Measurements from ENCODE around the gene TACC2.

TACC2 gene

GRCh38 chr10:122033224-122033926 lies 44.4 kb downstream of the TACC2 start:
- no peak for DNase-seq

DNA sequence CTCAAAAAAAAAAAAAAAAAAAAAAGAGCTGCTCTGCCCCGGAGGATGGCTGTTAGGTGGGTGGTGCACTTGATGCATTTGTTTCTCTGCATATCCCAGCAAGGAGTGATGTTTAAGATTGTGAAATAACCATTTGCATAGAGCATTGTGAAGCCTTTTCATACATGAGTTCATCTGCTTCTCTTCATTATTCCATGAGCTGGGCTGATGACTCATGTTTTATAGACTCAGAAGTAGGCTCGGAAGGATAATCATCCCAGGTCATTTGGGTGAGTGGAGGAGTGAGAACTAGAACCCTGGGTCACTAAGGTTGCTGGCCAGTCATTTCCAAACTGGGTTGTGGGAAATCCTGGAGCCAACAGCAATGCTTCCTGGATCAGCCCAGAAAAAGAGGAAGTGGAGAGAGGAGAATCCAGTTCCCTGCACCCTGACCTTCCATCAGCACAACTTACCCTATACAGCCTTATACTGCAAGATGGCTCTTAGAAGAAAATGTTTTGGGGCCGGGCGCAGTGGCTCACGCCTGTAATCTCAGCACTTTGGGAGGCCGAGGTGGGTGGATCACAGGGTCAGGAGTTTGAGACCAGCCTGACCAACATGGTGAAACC lies 45.3 kb downstream of the TACC2 start:
- DNase-seq, result no peak

DNA sequence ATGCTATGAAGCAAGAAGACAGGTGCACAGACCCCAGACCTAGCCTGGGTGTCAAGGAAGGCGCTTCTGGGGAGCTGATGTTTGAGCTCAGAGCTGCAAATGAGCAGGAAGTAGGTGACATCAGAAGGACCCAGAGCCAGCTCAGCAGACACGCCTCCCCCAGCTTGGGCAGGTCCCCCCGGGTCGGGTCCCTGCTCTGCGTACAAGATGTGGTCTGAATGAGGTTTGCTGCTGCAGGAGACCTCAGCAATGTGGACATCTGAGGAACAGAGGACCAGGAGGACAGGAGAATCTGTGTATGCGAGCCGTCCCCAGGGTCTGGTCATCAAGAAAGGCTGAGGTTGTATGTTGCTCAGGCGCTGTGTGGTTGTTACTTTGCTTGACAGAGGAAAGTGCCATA lies 51.8 kb downstream of the TACC2 start:
- DNase-seq, result no peak

- no peak for DNase-seq
These were observed 53.9 kb downstream of the TACC2 start for GRCh38 chr10:122042836-122043235.

DNA sequence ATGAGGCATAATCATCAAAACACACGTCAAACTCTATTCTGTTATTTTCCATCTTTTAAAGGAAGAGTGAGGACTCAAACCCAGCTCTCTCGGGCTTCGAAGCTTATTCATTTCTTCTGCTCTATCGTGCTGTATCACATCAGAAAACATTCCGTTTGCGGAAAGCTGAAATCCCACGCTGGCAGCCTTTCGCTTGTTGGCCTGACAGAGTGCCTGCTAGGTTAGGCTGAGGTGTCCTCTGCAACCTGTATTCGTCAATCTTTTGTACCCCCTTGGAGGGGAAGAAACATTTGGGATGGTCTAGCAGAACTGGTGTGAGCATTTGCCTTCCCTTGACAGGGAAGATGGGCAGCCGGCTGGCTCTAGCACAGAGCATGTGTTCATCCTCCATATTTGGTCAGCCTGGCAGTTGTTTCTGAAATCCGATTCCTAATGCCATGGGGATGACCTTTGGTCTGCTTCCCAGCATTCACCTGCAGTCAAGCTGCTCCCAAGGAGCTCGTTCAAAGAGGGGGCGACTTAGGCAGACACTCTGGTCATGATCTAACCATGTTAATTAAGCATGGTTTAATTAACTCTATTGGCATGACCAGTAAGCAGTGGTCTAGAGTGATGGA lies 55.2 kb downstream of the TACC2 start:
- no peak for DNase-seq

- DNase-seq, result no peak
These were observed 55.8 kb downstream of the TACC2 start for GRCh38 chr10:122044713-122045112.

GRCh38 chr10:122045212-122045611 lies 56.2 kb downstream of the TACC2 start:
- no peak for DNase-seq

DNA sequence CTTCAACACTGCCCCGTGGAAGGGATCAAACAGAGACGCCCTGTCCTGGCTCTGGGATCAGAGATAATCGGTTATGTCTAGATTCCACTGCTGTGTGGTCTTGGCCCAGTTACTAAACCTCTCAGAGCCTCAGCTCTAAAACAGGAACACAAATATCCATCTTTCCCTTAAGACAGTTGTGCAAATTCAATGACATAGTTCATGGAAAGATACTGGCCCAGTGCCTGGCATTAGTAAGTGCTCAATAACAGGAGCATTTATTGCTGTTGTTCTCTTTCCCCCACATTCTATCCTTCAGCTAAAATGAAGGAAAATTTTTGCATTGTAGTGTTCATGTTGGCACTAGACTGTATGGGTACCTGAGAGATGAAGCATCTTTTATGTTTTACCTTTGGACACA lies 58.6 kb downstream of the TACC2 start:
- DNase-seq, result no peak

DNA sequence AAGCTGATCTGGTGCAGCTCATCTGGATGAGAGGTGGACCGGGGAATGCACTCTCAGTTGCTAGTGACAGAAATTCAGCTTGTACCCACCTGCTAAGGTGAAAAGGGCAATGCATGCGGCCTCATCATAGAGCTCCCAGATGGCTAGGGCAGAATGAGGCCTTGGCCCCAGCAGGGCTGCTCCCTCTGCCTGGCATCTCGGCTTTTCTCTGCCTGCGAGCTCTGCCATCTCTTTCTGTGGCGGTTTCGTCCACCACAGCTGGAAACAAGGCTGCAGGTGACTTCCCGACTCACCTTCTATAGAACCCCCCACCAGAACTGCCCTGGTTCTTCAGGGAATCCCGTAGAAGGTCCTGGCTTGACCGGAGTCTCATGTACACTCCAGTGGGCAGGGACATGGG lies 60.1 kb downstream of the TACC2 start:
- no peak for DNase-seq

- DNase-seq, result no peak
These were observed 61.3 kb downstream of the TACC2 start for GRCh38 chr10:122050311-122050710.

GRCh38 chr10:122050811-122051210 lies 61.8 kb downstream of the TACC2 start:
- no peak for DNase-seq

DNA sequence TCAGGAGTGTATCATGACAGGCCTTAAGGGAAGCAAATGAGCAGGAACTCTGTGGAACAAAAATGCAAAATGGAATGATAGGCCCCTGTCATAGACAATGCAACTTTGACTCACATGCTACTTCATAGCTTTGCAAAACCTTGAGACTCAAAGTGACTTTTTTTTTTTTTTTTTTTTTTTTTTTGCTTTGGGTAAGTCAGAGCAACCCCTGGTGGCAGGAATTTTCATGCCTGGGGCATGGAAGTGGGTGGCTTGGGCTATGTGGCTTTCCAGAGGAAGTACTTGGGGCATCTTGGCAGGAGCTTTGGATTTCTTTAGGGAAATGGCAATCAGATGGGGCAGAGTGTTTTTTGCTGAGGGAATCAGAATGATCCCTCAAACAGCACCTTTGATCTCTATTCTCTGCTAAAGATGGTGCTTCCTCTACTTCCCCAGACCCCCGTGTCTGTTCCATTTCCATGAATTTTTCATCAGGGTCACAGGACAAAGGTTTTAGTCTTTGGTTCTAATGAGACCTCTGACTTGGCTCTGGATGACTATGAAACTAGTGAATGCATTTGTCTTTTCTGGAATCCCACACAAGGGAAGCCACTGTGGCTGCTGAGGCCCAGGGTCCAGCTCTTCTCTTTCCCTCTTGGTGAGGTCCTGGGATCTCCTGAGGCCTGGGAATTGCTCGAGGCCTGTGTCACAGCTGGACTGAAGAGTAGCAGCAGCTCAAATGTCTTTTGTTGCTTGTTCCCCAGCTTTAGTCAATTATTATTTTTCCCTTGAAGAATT lies 62.8 kb downstream of the TACC2 start:
- no peak for DNase-seq

GRCh38 chr10:122052701-122053100 lies 63.7 kb downstream of the TACC2 start:
- no peak for DNase-seq

GRCh38 chr10:122053314-122053713 lies 64.4 kb downstream of the TACC2 start:
- no peak for DNase-seq

DNA sequence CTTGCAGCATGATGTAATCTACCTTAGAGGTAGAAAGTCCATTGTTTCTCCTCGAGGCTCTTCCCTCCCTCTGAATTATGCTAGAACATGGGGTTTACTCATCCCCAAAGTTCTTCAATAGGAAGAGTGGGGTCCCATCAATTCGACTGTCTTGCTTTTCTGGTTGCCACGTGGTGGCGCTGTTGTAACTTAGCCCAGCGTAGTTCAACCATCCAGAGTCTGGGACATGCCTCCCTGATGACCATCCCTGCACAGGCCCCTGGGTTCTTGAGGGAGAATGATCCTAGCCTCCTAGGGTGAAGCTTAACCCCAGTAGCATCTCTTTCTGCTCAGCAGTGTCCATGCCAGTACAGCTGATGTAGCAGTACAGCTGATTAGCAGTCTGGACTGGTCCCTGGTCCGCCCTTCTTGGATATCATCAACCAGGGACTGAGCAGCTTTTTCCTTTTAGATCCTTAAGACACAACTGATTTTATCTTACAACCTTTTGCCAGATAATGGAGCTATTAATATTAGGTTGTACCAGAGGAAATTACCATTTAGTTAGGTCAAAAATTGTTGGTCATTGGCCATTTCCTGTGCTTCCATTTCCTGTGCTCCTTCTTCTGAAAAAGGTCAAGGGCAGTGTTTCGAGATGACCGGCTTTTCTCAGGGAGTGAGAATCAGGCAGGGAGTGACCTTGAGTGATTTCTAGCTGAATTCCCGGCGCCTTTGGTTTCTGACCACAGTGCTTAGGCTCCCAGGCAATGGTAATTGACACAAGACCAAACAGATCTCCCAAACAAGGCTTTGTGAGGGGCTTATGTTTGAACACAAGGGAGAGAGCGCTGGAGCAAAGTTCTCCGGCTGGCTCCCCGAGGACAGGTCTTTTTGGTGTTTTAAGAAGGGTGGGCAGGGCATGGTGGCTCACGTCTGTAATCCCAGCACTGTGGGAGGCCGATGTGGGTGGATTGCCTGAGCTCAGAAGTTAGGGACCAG lies 65.4 kb downstream of the TACC2 start:
- no peak for DNase-seq

DNA sequence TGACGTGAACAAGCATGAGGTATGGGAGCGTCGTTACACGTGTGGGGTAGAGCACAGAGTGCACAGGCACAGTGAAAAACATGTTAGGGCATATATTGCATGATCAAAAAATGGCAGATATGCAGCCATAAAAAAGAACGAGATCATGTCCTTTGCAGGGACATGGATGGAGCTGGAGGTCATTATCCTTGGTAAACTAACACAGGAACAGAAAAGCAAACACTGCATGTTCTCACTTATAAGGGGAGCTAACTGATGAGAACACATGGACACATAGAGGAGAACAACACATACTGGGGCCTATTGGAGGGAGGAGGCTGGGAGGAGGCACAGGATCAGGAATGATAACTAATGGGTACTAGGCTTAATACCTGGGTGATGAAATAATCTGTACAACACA lies 66.3 kb downstream of the TACC2 start:
- no peak for DNase-seq

- no peak for DNase-seq
These were observed 67.6 kb downstream of the TACC2 start for GRCh38 chr10:122056431-122057094.

DNA sequence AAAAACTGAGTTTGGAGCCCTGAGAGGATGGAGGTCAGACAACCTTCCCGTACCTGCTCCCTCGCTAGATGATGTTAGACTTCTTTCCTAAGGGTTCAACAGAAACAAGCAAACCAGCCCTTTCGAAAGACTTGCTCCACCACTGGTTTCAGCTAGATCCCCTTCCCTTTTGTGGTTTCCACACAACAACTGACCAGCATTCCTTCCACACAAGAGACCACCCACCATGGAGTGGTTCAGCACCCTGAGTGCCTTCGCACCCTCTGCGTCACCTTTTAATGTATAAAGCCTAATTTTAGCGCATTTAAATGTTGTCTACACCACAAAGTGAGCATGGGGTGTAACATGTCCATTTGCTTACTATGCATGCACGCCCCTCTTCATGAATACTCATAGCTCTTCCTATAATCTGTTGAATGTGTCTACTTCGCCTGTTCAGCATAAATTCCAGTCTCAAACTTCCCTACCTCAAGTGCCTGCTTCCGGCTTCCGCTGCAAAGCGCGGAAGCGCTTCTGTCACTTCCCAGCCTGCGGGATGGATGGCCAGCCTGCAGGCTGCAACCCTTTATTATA lies 69.0 kb downstream of the TACC2 start:
- DNase-seq, result no peak

DNA sequence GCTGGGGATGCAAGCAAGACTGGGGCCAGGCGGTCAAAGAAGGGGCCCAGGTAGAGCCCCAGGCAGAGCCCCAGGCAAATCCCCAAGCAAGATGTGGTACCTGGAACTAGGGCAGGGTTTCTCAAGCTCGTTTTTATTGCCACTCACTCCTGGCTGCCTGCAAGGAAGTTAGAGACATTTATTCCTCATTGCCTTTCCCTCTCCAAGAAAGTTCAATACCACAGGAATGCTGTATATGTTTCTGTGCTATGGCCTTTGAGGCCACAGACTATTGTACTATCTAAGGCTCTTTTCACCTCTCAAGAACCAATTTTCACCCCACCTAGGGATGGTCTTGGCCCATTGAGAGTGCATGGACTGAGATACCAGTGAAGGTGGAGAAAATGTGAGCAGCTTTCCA lies 71.3 kb downstream of the TACC2 start:
- DNase-seq, result no peak

DNA sequence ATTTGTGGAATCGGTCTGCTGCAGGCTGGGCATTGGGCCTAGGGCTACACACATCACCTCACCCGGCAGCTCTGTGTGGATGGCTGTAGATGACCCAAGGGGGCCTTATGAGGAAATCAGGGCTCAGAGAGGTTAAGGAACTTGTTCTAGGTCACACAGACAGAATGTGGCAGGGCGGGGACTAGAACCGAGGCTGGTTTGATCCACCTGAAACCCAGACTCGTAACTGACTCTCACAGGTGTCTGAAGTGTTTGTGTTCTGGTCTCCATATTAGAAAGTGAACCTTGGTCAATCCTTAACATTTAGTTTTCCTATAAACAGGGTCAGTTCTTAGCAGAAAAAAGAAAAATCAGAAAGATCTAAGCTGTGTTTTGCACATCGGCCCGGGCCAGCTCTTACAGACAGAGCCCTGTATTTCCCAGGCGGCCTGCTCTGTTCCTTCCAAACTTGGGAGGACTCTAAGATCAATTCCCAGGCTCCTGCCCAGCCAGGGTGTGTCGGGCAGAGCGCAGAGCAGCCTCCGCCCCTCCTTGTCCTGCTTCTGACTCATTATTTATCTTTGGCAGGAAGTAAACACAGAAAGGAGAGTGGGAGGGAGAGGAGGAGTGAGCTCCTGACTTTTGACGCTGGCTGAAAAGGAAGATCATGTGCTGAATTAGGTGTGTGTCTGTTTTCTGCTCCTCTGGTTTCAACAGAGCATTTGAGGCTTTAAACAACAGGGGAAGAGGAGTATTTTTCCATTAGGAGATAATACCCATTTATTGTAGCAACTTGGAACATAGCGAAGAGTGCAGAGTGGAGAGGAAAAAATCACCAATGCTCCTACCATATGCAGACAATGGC lies 74.1 kb downstream of the TACC2 start:
- no peak for DNase-seq

Data from stimulated activated CD4-positive, alpha-beta T cell treated with anti-CD3 and anti-CD28 coated beads, Interleukin-12 subunit alpha, Interleukin-12 subunit beta, amount 100 ng/mL, for 4 hours (primary cell).